HFF-Myc (cell line): ENCODE results near the gene MAST2.
A peak's percentile ranks its signal among the peaks of the same experiment; 100 is the strongest.
"Not testable (repeated sequence)": the region's sequence is repeated elsewhere in the genome, so short reads cannot be mapped to it uniquely, and the experiment has no call there.

ENCODE experiments used
- DNase-seq: peaks from one replicate; pipeline ENCODE4 v3.0.0-alpha.2; 2011; ENCODE audit warnings: low read depth; ENCODE audit errors: extremely low read depth
- H3K4me3 ChIP-seq: replicated peaks from 2 replicates; pipeline ENCODE4 v1.5.1; 2011; ENCODE audit warnings: low read depth, mild to moderate bottlenecking, control low read depth, low read length
- CTCF ChIP-seq: IDR thresholded peaks from 2 replicates; pipeline ENCODE4 v1.5.1; 2012; ENCODE audit warnings: mild to moderate bottlenecking, low read depth, low read length, control low read depth; ENCODE audit errors: missing control alignments

Gene MAST2

GRCh38 chr1:45952072-45952471 is 148.7 kb downstream of the MAST2 start:
- no peak overlapping the region for H3K4me3 ChIP-seq
- no peak for TF ChIP-seq CTCF
- no peak for DNase-seq

GRCh38 chr1:45953934-45954847 is 150.8 kb downstream of the MAST2 start:
- TF ChIP-seq CTCF = no peak
- H3K4me3 ChIP-seq = no peak overlapping the region; the same call in 1 of the 2 replicates
- peak; percentile 64 for DNase-seq

GRCh38 chr1:45957684-45958083 is 154.3 kb downstream of the MAST2 start:
- TF ChIP-seq CTCF = no peak
- H3K4me3 ChIP-seq = no peak overlapping the region
- no peak for DNase-seq

GRCh38 chr1:45958317-45958716 is 154.9 kb downstream of the MAST2 start:
- DNase-seq = no peak

GRCh38 chr1:45960930-45961715 is 157.7 kb downstream of the MAST2 start:
- DNase-seq = no peak
- TF ChIP-seq CTCF = no peak
- no peak overlapping the region for H3K4me3 ChIP-seq

More at GRCh38 chr1:45958317-45958716, 154.9 kb downstream of the MAST2 start:
- TF ChIP-seq CTCF = no peak
- no peak overlapping the region for H3K4me3 ChIP-seq

GRCh38 chr1:45961936-45962335 is 158.5 kb downstream of the MAST2 start:
- not testable (repeated sequence) for H3K4me3 ChIP-seq, DNase-seq
